Right renal pelvis (tissue), 4 donors: ENCODE results near the gene RAB6B. TPM values are rescaled to one million over a fixed set of nuclear protein-coding genes. Genes with fewer than 3 reads are reported as not detected.

Experiments
- DNase-seq, 4 donors: peaks; one replicate each; pipeline ENCODE4 v3.0.0-alpha.2; 2013; ENCODE audit warnings: low read depth in 4 of 4, low spot score in 3 of 4, missing footprints in 1 of 4
- polyA plus RNA-seq, 4 donors: library from polyadenylated mRNA; unstranded; fragments of 120-200 nt; gene quantifications; one replicate each; pipeline ENCODE4 v1.2.1, GENCODE V29; 2013; ENCODE audit not compliant: insufficient read length in 4 of 4

The RAB6B gene
- polyA plus RNA-seq, 4 donors: 14.5 to 19.4 (median 17.6) TPM

- DNase-seq: peak in 1 of 4 donors; percentile 26
These were observed 500 bp upstream of the RAB6B start for GRCh38 chr3:133896002-133896761.

GRCh38 chr3:133894353-133895207, 1.1 kb downstream of the RAB6B start:
- peak in 1 of 4 donors; percentile 4 for DNase-seq

DNA sequence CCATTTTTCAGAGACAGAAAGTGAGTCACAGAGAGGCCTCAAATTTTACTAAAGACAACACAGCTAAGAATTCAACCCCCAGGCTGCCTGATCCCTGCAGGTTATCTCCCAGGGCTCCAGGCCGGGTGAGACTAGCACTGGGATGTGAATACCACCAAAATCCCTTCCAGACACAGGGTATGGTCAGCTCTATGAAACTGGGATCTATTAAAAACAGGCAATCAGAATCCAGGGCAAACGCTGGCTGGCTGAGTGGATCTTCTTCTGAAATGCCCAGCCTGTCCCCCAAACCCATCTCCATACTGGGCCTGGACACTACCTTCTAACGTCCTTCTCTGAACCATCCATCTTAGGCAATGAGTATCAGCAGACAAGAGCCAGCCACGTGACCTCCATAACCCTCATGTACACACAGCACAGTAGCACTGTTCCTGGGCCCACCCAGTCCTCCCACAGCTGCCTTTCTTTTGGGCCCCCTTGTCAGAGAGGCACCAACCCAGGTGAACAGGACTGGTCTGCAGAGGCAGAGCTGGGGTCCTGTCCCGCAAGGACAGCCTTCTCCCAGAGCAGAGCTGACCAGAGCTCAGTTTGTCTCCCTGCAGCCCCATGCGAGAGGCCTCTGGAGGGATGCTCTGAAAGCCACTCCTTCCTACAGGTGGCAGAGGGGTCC, 1.9 kb downstream of the RAB6B start:
- DNase-seq: no peak

DNA sequence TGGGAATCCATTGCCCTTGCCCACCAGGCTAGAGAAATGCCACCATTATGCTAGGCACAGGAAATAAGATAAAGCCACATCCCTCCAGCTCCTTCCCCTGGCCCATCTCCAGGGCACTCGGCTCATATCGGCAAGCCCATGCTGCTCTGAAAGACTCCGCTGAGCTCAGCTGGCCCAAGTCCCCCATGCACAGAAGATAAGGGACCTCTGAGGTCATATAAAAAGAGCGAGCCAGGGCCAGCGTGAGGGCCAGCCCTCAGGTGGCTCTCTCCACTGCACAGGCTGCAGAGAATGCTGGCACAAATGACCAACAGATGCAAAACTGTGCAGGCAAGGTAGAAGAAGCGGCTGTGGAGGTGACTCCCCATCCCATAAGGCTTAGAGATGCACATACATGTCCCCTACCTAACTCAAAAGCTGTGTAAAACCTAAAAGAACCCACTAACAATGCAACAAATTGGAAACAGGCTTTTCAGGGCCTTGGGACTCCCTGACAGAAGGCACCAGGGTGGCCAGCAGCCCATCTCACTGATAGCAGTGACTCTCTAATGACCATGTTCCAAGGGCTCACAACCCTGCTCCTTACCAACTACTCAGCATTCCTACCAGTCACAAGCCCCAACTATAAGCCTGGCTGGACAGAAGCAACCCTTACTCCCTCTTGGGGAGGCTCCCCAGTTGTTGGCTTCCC, 3.0 kb downstream of the RAB6B start:
- no peak for DNase-seq

- DNase-seq: no peak
These were observed 3.9 kb downstream of the RAB6B start for GRCh38 chr3:133891662-133892378.

DNA sequence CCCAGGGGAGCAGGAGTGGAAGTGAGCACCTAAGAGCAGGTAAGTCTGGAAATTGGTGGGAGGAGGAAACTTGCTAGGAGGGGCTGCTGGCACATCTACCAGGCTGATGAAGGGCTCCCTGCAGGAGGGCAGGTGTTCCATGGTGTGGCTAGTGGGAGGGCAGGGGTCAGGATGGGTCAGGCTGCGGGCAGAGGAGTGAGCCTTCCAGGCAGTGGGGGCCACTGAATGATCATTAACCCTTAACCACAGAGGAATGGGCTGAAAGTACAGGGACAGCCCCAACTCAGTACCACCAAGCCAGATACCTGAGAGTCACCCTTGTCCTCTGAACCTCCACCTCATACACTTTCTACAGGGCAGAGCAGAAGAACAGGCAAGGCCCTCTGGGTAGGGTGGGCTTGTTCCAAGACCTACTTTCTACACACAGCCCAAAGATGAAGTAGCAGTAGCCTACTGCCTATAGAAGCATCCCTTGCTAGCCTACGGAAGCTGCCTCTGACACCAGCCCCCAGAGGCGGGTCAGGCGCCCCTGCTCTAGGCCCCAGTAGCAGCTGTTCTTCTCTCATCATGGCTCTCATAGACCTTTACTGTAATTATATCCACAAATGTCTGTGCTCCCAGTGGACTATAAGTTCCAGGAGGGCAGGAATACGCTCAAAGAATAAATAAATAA, 4.6 kb downstream of the RAB6B start:
- DNase-seq: no peak

- DNase-seq: no peak
These were observed 5.6 kb downstream of the RAB6B start for GRCh38 chr3:133890037-133890436.

DNA sequence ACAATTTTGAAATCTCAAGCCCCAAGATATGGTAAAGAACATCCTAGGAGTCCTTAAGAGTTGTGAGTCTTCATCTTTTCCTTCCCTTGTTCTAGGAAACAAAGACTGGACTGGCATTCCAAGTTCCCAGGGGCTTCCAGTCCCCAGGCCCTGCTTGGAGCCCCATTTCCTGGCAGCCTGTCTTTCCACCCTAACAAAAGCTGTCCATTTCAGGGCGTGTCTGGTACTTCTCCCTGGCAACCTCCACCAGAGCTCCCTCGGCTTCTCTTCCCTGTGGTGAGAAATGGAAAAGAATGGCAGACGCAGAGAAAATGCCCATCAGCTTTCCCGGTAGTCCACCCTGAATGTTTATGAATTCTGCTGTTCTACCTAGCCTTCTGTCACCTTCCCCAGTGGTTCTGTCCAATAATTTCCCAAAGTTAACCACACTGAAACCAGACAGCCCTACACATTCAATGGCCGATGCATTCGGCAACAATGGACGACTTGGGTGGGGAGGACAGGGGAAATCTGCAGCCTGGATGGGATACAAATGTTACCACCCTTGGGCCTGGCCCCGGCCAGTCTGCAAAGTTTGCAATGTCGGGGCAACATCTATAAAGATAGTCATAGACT, 6.8 kb downstream of the RAB6B start:
- no peak for DNase-seq

DNA sequence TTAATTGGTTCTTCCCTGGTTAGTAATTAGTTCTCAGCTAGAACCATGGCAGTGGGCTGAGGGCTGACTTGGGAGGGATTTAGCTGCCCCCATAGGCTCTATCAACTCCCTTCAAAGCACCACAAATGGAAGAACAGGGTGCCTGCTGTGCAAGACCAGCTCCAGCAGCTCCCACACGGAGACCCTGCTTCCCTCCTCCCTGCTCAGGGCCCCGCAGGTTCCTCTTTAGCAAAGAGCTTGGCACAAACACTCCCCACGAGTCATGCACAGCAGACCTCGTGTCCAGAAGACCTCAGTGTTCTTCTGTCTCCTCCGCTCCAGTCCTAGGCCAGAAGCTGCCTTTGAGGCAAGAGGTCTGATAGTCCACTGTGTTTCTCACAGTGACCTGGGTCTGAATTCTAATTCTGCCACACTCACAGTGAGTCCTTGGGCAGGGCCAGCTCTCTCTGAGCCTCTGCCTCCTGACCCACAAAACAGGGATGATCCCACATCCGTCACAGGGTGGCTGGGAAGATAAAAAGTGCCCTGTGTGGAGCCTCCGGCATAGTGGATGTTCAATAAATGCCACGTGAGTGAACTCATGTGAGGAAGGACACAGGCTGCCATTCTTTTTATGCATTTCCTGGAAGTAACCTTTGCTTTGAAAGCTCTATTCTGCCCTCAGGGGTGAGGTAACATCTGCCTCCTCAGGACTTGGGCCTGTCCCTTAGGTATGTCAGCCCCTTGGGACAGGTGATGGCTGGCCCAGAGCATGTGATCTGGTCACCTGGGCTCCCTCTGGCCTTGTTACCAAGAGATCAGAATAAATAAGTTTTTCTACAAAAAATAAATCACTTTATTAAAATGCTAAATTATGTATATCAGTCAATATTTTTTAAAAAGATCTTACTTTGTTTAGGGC, 7.6 kb downstream of the RAB6B start:
- DNase-seq: no peak

GRCh38 chr3:133887074-133887802, 8.4 kb downstream of the RAB6B start:
- no peak for DNase-seq

- no peak for DNase-seq
These were observed 9.5 kb downstream of the RAB6B start for GRCh38 chr3:133886031-133886722.

DNA sequence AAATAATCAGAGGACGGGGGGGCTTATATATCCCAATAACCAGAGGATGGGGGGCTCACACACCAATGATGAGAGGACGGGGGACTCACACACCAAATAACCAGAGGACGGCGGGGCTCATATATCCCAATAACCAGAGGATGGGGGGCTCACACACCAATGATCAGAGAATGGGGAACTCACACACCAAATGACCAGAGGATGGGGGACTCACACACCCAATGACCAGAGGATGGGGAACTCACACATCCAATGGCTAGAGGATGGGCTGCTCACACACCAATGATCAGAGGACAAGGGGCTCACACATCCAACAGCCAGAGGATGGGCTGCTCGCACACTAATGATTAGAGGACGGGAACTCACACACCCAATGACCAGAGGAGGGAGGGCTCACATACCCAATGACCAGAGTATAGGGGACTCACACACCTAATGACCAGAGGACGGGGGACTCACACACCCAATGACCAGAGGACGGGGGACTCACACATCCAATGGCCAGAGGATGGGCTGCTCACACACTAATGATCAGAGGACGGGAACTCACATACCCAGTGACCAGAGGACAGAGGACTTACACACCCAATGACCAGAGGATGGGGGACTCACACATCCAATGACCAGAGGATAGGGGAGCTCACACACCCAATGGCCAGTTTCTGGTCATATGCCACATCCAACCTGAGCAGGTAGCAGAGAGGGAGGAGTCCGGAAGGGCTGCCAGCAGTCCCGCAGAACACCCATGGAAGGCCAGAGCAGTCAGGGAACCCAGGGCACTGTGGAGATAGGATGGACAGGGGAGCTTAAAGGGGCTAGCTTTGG, 10.6 kb downstream of the RAB6B start:
- DNase-seq: no peak

GRCh38 chr3:133884054-133884886, 11.4 kb downstream of the RAB6B start:
- no peak for DNase-seq

GRCh38 chr3:133883641-133884040, 12.0 kb downstream of the RAB6B start:
- DNase-seq: no peak

DNA sequence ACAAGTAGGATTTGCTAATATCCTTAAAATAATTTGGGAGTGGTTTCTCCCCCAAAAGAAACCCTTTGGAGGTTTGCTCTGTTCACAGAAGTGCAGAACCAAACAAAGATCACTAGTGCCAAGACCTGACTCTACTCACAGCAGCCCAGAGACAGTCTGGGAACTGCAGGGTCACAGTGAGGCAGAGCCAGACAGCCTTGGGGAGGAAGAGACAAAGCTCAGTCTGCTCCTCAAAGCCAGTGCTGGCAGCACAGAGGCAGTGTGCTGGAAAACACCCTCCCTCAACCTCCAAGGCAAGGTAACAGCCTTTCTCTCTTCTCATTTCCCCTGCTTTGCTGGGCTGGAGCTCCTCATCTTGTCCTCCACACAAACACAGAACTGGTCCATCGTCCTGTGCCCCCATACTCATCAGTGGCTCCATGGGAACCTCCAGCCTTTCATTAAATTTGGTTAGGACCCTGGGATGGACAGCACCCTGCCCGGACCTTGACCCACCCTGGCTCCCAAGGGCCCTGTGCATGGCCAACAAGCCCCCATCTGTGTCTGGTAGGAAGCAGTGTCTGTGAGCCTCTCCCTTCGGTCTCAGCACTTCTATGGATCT, 12.6 kb downstream of the RAB6B start:
- no peak for DNase-seq
